ENCODE measurements around the gene ACSF2. TPM values are rescaled to one million over a fixed set of nuclear protein-coding genes. Genes with fewer than 3 reads are reported as not detected.
A peak's percentile ranks its signal among the peaks of the same experiment; 100 is the strongest.
"Not testable (repeated sequence)": the region's sequence is repeated elsewhere in the genome, so short reads cannot be mapped to it uniquely, and the experiment has no call there.

Gene ACSF2, protein sequence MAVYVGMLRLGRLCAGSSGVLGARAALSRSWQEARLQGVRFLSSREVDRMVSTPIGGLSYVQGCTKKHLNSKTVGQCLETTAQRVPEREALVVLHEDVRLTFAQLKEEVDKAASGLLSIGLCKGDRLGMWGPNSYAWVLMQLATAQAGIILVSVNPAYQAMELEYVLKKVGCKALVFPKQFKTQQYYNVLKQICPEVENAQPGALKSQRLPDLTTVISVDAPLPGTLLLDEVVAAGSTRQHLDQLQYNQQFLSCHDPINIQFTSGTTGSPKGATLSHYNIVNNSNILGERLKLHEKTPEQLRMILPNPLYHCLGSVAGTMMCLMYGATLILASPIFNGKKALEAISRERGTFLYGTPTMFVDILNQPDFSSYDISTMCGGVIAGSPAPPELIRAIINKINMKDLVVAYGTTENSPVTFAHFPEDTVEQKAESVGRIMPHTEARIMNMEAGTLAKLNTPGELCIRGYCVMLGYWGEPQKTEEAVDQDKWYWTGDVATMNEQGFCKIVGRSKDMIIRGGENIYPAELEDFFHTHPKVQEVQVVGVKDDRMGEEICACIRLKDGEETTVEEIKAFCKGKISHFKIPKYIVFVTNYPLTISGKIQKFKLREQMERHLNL
- 25.0 TPM for total RNA-seq
- long read RNA-seq, transcript ACSF2-201 (16 exons, 2,235 nt), result major isoform, 21 of 32 reads
- long read RNA-seq, partial matches to known transcripts, result 8 of 32 reads
- long read RNA-seq, other reads (novel, unspliced or antisense), result 3 of 32 reads

DNA sequence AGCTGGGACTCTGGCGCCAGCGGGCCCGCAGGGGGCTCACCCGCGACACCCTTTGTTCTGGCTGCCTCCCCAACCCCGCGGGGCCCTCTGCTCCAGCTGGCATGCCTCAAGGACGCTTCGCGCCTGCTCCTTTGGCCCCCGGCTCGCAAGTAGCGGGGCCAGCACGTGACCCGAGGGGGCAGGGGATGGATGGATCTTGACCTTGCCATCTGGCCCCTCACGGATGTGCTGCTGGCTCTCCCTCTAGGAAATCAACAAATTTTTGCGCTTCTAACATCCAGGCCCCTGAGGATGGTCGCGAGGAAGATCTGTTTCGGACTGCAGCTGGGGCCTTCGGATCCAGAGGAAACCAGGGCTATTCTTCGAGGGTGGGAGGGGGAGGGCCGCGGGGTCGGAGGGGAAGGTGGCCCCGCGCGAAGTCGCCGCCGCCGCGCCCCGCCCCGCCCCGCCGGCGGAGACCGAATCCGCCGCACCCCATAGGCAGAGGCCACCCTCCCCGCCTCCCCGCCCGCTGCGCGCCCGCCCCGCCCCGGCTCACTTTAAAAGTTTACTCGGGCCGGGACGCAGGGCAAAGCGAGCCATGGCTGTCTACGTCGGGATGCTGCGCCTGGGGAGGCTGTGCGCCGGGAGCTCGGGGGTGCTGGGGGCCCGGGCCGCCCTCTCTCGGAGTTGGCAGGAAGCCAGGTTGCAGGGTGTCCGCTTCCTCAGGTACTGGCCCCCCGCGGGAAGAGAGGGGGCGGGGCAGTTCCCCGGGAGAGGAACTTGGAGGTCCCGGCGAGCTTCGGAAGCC lies at the start of gene ACSF2:
Gene ACSF2 (plus strand): TSS at position 537 of the 790 bp plus-strand sequence. CDS start 44 bp downstream, at position 581.
- intact Hi-C loops (cut with DNase I), result no loop called here
- ATAC-seq (ENCODE audit: poor library complexity), result peak; percentile 94
- DNase-seq, result peak; percentile 85

DNA sequence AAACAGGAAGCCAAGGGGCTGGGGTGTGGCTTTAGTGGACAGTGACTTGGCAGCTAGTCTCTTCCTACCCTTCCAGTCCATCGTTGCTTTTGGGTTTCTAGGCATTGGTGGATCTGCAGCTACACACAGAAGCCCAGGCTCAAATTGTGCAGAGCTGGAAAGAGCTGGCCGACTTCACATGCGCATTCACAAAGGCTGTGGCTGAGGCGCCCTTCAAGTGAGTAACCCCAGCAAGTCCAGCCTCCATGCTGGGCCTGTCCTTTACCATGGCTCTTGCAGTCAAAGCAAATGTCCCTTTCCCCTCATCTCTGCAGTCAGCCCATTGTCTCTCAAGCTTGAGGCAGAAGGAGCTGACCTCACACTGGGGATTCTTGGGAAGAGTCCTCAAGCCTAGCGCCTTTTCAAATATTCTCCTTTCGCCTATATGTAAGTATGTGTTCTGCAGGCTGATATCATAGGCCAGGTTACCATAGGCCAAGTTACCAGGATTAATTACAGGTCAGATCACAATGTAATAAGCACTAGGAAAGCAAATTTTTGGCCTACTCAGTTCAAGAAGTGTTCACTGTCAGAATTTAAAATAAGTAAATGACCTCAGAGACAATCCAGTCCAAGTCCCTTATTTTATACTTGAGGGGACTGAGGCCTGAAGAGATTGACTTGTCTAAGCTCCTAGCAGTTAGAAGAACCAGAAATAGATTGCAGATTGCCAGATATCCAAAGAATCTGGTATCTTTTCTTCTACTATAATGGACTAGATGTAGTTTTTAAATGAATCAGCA lies 46.5 kb upstream of the ACSF2 start:
- DNase-seq (no peak), ATAC-seq (ENCODE audit: poor library complexity) (no peak)
- intact Hi-C loops (cut with DNase I), result no loop called here

DNA sequence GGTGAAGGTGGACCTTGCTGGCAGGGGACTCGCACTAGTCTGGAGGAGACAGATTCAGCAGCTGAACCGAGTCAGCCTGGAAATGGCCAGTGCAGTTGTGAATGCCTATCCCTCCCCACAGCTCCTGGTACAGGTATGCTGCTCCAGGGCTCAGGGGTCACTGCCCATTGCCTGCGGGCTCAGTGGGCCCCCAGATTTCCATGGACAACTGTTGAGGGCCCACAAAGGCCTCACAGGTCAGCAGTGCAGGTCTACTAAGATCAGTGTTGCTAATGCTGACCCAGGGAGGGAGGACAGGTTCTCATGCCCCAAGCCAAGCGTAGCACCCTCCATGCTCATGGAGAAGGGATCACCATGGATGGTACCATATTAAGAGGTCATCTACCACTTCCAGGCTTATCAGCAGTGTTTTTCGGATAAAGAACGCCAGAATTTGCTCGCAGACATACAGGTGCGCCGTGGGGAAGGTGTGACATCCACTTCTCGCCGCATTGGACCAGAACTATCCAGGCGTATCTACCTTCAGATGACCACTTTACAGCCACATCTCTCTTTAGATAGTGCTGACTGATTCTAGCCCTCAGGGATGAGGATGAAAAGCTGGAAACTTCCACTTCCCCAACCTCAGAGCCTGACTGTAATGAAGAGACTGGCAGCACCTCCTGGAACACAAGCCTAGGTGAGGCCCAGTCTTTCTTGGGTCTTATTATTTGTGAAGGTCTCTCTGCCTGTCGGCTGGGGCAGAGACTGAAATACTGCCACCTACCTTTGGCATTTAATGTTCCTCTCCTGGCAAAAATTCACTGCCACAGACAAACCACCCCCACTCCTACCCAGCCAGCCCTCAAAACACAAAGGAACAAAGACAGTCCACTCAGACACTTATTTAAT lies 45.4 kb upstream of the ACSF2 start:
- intact Hi-C loops (cut with DNase I), result no loop called here
- DNase-seq (no peak), ATAC-seq (ENCODE audit: poor library complexity) (peak; percentile 21)

DNA sequence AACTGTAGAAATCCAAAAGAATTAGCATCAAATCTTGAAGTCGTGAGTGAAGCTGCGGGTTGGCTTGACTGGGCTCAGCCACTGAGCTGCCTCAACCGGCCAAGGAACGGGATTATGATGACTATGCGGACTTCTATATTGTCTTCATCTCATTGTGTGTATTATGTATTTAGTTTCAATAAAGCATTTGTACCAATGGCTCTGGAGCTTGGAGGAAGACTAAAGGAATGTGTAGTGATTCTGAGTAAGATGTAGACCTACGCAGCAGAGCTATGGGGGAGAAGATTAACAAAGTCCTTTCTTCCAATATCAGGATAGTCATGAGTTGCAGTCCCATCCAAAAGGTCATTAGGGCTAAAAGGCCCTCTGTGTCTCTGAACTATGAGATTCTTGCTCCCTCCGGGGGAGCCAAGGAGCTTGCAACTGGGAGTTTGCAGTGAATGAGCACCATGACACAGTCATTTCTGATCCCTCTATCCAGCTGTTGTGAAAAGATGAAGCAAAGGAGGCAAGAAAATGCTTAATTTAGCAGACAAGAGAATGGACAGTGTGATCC lies 44.7 kb upstream of the ACSF2 start:
- ATAC-seq (ENCODE audit: poor library complexity) (no peak), DNase-seq (no peak)
- intact Hi-C loops (cut with DNase I), result no loop called here

DNA sequence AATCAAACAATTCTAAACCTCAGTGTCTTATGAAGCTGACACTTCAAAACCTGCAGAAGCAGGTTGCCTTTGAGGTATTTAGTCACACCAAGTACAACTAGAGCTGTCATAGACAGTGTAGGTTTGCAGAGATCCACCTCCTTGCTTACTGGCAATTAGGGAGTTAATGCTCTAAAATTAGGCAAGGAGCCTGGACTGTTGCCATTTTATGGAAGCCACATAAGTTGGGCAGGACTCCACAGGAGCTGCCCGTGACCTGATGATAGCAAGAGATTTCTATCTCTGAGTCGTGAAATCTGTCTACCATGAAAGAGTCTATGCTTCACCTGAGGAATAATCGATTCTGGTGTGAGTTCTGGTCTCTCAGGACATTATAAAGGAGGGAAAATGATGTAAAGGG lies 44.1 kb upstream of the ACSF2 start:
- intact Hi-C loops (cut with DNase I), result no loop called here
- peak; percentile 26 for ATAC-seq (ENCODE audit: poor library complexity)
- no peak for DNase-seq

DNA sequence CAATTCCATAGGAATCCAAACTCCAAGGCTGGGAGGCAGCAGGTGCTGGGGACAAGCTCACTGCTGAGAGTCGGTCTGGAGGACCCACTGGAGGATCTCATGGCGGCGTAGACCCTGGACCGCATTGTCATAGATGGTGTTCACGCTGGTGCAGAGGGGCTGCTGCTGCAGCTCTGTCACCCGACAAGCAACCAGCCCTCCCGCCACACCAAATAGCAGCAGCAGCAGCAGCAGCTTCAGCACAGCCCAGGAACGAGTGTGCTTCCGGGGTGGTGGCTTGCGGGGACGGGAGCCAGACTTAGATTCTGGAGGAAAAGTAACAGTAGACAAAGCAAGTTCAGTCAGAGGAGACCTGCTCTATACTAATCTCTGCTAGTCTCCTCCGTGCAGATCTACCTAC lies 43.1 kb upstream of the ACSF2 start:
- intact Hi-C loops (cut with DNase I), result no loop called here

DNA sequence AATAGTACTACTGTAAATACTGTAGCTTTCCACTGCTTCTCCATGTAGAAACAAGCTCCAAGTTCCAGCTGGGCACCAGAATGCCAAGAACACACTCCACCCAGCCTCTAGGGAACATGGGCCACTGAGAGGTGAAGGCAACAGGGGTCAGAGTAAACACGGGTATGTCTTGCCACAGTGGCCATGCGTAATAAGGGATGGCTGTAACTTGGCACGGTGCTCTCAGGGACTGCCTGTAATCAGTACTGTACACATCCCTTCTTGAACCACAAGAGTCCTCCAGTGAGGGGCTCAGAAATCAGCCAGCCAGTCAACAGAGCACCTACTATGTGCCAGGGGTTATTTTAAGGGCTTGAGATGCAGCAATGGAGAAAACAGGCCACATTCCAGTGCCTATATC lies 39.5 kb upstream of the ACSF2 start:
- no peak for DNase-seq
- intact Hi-C loops (cut with DNase I), result no loop called here
- ATAC-seq (ENCODE audit: poor library complexity), result no peak

More for the DNA sequence above, 43.1 kb upstream of the ACSF2 start:
- no peak for ATAC-seq (ENCODE audit: poor library complexity)
- DNase-seq, result no peak

DNA sequence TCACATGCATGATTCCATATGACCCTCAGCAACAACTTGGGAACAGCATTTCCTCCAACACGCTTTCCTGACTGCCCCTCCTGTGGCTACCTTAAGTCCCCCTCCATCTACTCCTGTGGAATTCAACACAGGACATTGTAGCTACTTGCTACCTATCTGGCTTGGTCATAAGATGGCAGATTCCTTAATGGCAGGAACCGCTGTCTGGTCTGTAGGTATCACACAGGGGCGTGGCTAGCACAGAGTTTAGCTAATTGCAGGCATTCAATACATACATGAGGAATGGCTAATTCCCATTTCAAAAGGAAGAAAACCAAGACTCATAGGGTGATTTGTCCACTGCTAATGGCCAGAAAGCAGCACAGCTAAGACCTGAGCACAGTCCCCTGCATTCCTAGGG lies 37.3 kb upstream of the ACSF2 start:
- intact Hi-C loops (cut with DNase I), result no loop called here
- ATAC-seq (ENCODE audit: poor library complexity), result no peak
- no peak for DNase-seq

DNA sequence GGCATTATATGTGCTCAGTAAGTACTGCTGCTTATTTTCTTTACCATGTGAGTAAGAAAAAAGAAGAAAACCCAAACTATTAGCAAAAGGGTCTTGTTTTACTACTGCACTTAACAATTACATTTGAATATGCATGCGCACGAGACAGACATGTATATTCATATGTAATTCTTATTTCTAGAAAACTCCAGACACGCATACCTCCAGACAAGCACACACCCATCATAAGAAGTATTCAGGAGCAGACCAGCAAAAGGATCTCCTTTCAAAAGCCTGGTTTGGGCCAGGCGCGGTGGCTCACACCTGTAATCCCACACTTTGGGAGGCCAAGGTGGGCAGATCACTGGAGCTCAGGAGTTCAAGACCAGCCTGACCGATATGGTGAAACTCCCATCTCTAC lies 36.5 kb upstream of the ACSF2 start:
- ATAC-seq (ENCODE audit: poor library complexity), result no peak
- no peak for DNase-seq
- intact Hi-C loops (cut with DNase I), result no loop called here

DNA sequence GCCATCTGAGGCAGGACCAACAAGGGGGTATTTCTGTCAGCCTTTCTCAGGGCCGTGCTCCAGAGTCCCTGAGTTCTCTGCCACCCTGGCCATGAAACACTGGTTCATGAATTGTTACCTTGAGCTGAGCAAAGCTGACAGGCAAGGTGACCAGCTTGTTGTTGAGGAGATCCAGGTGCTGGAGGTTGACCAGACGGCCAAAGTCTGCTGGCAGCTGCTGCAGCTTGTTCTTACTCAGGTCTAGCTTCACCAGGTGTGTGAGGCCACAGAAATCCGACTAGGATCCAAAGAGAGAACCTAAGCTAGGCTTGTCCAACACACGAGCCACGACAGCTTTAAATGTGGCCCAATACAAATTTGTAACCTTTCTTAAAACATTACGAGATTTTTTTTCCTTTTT lies 33.4 kb upstream of the ACSF2 start:
- DNase-seq (no peak), ATAC-seq (ENCODE audit: poor library complexity) (no peak)
- intact Hi-C loops (cut with DNase I), result no loop called here

DNA sequence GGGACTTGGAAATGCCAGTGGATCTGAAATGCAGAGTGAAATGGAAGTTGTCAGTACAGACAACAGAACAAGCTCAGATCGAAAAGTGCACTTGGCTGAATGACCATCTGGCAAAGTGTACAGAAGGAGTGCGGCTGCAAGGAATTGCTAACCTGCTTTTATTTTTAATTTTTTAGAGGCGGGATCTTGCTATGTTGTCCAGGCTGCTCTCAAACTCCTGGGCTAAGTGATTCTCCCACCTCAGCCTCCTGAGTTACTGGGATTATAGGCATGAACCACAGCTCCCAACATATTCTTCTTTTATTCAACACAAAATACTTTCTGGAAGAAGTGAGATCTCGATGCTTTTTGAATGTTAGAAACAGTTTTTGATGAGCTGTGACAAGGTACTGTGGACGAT lies 32.3 kb upstream of the ACSF2 start:
- no peak for ATAC-seq (ENCODE audit: poor library complexity)
- intact Hi-C loops (cut with DNase I), result no loop called here

DNA sequence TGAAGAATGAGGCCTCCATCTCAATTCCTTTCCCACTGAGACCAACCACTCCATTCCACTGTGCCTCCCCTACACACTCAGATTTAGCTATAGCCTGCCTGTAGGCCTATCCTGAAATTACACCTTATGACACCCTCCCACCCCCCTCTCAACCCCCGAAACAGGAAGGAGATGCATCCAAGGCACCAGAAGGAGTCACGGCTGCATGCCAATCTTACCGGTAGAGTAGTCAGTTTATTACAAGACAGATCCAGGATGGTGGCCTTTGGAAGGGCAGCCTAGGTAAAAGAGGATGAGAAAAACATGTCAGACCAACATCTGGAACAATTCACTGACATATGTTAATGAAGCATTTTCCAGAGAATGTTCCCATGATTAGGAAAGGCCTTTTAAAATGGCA lies 31.3 kb upstream of the ACSF2 start:
- no peak for ATAC-seq (ENCODE audit: poor library complexity)
- no peak for DNase-seq
- intact Hi-C loops (cut with DNase I), result no loop called here

More for the DNA sequence above, 32.3 kb upstream of the ACSF2 start:
- DNase-seq, result no peak

DNA sequence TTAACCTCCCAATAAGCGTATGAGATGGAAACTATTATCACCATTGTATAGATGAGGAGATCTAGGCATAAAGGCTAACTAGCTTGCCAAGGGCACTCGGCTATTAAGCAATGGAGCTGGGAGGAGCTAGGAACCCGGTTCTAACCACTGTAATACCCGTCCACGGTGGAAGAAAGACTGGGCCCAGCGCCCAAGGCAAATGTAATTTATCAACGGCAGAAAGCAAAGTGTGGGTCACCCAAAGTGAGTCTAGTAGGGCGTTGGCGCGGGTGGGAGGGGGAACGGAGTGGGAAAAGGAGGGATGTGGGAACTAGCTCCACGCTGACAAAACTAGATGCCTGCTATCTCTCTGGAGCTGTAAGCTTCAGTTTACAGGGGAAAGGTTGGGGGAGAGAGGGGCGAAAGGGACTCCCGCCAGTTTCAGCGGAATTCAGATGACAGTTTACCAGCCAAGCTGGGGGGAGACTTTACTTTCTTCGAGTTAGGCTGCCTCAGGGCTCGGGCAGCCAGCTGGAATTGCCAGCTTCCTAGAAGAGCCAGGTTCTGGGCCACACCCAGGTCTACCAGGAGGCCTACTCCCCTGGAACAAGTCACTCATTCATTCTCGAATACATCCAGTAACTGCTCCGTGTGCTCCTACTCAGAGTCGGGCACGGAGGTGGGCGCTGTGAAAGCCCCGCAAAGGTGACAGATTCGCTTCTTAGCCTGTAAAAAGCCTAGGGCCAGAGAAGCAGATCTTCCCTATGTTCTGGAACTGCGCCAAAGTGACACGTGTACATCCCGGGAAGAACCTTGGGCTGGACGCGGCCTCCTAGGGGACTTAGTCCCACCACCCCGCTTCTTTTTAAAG lies 29.5 kb upstream of the ACSF2 start:
- intact Hi-C loops (cut with DNase I), result no loop called here
- peak; percentile 35 for ATAC-seq (ENCODE audit: poor library complexity)
- DNase-seq, result peak; percentile 59

DNA sequence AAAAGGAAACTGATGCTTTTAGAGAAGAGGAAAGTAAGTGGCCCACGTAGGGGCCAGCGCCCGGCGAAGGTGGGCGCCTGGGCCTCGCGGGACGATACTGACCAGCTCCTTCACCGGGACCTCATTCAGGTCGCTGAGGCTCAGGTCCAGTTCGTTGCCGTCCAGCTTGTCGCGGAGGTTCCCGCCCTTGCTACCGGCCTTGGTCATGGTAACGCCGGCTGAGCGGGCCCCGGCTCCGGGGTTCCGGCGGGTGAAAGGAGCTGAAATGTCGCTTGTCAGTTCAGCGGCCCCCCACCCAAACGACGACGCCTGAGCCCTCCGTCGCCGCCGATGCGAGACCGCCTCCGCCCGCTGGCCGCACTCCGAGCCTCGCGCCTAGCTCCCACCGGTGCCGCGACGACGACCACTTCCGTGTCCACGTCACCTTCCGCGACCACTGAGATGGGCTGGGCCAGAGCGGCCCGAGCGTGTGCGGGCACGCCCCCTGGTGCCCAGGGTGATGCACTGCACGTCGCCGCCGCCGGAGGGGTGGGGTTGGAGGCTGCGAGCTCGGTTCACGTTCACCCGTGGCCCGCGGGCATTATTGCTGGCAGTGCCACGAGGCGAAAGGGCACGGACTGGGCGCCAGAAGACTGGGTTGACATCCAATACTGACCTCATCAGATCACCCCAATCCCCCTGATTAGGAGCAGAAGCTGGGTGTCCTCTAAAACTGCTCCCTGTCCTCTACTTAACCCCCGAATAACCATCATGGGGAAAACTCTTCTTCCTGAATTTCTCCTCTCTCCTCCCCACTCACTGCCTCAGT lies 28.7 kb upstream of the ACSF2 start, which contains the start of gene LRRC59:
Gene LRRC59 (minus strand): TSS at position 413 of the 808 bp plus-strand sequence. CDS start 206 bp downstream, at position 207.
- ATAC-seq (ENCODE audit: poor library complexity) (peak; percentile 99), DNase-seq (peak; percentile 95)
- intact Hi-C loops (cut with DNase I), result no loop called here

DNA sequence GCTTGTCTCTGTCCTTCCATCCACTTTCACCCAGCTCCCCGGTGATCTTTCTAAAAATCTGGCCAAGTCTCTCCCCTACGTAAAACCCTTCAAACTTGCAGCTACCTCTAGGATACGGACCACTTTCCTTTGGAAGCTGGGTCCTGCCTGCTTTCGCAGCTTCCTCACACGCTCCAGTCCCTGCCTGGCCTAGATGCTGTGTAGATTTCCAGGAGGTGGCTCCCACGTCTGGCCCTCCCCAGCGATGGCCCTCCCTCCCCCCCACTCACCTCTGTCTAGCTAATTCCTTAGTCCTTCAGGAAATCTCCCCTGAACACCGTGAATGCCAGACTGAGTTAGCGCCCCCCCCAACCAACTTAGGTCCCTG lies 28.1 kb upstream of the ACSF2 start:
- ATAC-seq (ENCODE audit: poor library complexity), result no peak
- intact Hi-C loops (cut with DNase I), result no loop called here
- DNase-seq, result no peak

DNA sequence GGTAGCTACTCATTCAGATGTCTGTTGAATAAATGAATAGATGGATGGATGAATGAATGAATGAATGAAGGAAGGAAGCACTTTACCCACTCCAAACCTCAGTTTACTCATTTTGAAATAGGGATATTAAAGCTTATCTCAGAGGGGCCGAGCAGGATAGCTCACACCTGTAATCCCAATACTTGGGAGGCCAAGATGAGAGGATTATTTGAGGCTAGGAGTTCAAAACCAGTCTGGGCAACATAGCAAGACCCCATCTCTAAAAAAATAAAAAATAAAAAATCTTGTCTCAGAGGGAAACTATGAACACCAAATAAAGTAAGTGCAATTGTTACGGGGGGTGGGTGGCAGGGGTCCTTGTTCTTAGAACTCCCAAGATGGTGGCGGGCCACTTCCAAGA lies 27.3 kb upstream of the ACSF2 start:
- DNase-seq; intact Hi-C loops (cut with DNase I); ATAC-seq (ENCODE audit: poor library complexity): not testable (repeated sequence)

Data from Right ventricle myocardium superior (tissue), 1 donor.